Stomach smooth muscle (tissue), 2 donors: Measurements from ENCODE around the gene MTA1.
A peak's percentile ranks its signal among the peaks of the same experiment; 100 is the strongest.

Source experiments
- H3K27ac ChIP-seq: one replicate; pipeline ENCODE4 v1.7.0; 2013; ENCODE audit warnings: mild to moderate bottlenecking, low read length, inconsistent platforms
- H3K27me3 ChIP-seq, 2 donors: one replicate each; pipeline ENCODE4 v1.7.0; 2013; ENCODE audit warnings: low read length in 2 of 2; ENCODE audit not compliant: insufficient read depth in 2 of 2, control insufficient read depth in 1 of 2
- H3K36me3 ChIP-seq, 2 donors: one replicate each; pipeline ENCODE4 v1.7.0; 2013; ENCODE audit warnings: low read length in 2 of 2; ENCODE audit not compliant: control insufficient read depth in 2 of 2, insufficient read depth in 2 of 2
- H3K4me1 ChIP-seq: one replicate; pipeline ENCODE4 v1.7.0; 2013; ENCODE audit warnings: low read length; ENCODE audit not compliant: control insufficient read depth, insufficient read depth
- H3K4me3 ChIP-seq, 2 donors: one replicate each; pipeline ENCODE4 v1.7.0; 2013; ENCODE audit warnings: low read length in 2 of 2
- H3K9ac ChIP-seq, 2 donors: one replicate each; pipeline ENCODE4 v1.7.0; 2013; ENCODE audit warnings: low read length in 2 of 2, mild to moderate bottlenecking in 1 of 2
- H3K9me3 ChIP-seq, 2 donors: one replicate each; pipeline ENCODE4 v1.7.0; 2013; ENCODE audit warnings: low read length in 2 of 2; ENCODE audit not compliant: control insufficient read depth in 2 of 2
- donor health status: healthy.
- donor health status: Pancreatic carcinoma.

Gene MTA1

GRCh38 chr14:105473677-105474482 lies 54.3 kb downstream of the MTA1 start:
- Histone ChIP-seq H3K9ac (no peak overlapping the region), H3K9me3 (no peaks in the 10 kb centered on the region), H3K4me3 (peak overlapping the region; percentile 49 to 81), H3K27me3 (peaks cover 0 to 3% of the 10 kb centered on the region in 2 donors), H3K27ac (peak overlapping the region; percentile 49), H3K4me1 (peaks cover 62% of the 10 kb centered on the region), H3K36me3 (no peaks in the 10 kb centered on the region)

GRCh38 chr14:105474483-105475268 lies 55.0 kb downstream of the MTA1 start, which contains the start of gene CRIP2:
CRIP2 (plus strand) TSS chr14:105474821; CDS start chr14:105474863, 42 bp downstream.
- no peaks in the 10 kb centered on the region for H3K9me3 ChIP-seq
- peaks cover 56% of the 10 kb centered on the region for H3K4me1 ChIP-seq
- peaks cover 0 to under 1% of the 10 kb centered on the region in 2 donors for H3K36me3 ChIP-seq
- peaks cover 0 to 3% of the 10 kb centered on the region in 2 donors for H3K27me3 ChIP-seq
- H3K27ac ChIP-seq, result peak within 1 kb of the TSS; percentile 69
- peak within 1 kb of the TSS; percentile 54 to 81 for H3K4me3 ChIP-seq
- peak within 1 kb of the TSS; percentile 53 to 58 for H3K9ac ChIP-seq

- H3K4me3 ChIP-seq, result peak overlapping the region; percentile 54 to 81
Measured at GRCh38 chr14:105475269-105476096, 55.9 kb downstream of the MTA1 start.

GRCh38 chr14:105476097-105476830 lies 56.6 kb downstream of the MTA1 start:
- Histone ChIP-seq H3K4me3 (peak overlapping the region; percentile 54 to 81), H3K4me1 (peaks cover 64% of the 10 kb centered on the region)

More at GRCh38 chr14:105475269-105476096, 55.9 kb downstream of the MTA1 start:
- H3K9me3 ChIP-seq, result no peaks in the 10 kb centered on the region
- H3K4me1 ChIP-seq, result peaks cover 62% of the 10 kb centered on the region
- H3K9ac ChIP-seq, result peak overlapping the region; percentile 53 to 58
- peaks cover 0 to 3% of the 10 kb centered on the region in 2 donors for H3K36me3 ChIP-seq
- H3K27me3 ChIP-seq, result peaks cover 0 to 3% of the 10 kb centered on the region in 2 donors
- H3K27ac ChIP-seq, result peak overlapping the region; percentile 69

GRCh38 chr14:105476831-105477659 lies 57.4 kb downstream of the MTA1 start:
- Histone ChIP-seq H3K27me3 (peaks cover 0 to 3% of the 10 kb centered on the region in 2 donors), H3K4me1 (peaks cover 65% of the 10 kb centered on the region), H3K9ac (peak overlapping the region; percentile 53 to 58)

More at GRCh38 chr14:105476097-105476830, 56.6 kb downstream of the MTA1 start:
- no peaks in the 10 kb centered on the region for H3K9me3 ChIP-seq
- peak overlapping the region; percentile 53 to 58 for H3K9ac ChIP-seq
- H3K27ac ChIP-seq, result peak overlapping the region; percentile 69
- H3K27me3 ChIP-seq, result peaks cover 0 to 3% of the 10 kb centered on the region in 2 donors
- peaks cover 0 to 3% of the 10 kb centered on the region in 2 donors for H3K36me3 ChIP-seq

GRCh38 chr14:105477660-105478397 lies 58.2 kb downstream of the MTA1 start:
- Histone ChIP-seq H3K9ac (no peak overlapping the region), H3K9me3 (no peaks in the 10 kb centered on the region), H3K4me3 (no peak overlapping the region), H3K27ac (no peak overlapping the region), H3K27me3 (peaks cover 0 to 3% of the 10 kb centered on the region in 2 donors), H3K36me3 (peaks cover 0 to 3% of the 10 kb centered on the region in 2 donors), H3K4me1 (peaks cover 65% of the 10 kb centered on the region)

More at GRCh38 chr14:105476831-105477659, 57.4 kb downstream of the MTA1 start:
- H3K36me3 ChIP-seq, result peaks cover 0 to 3% of the 10 kb centered on the region in 2 donors
- H3K27ac ChIP-seq, result peak overlapping the region; percentile 69
- no peaks in the 10 kb centered on the region for H3K9me3 ChIP-seq
- peak overlapping the region; percentile 54 to 81 for H3K4me3 ChIP-seq

GRCh38 chr14:105478398-105479251 lies 59.0 kb downstream of the MTA1 start:
- Histone ChIP-seq H3K9ac (no peak overlapping the region), H3K4me3 (no peak overlapping the region), H3K36me3 (peaks cover 0 to 3% of the 10 kb centered on the region in 2 donors), H3K4me1 (peaks cover 66% of the 10 kb centered on the region), H3K9me3 (no peaks in the 10 kb centered on the region), H3K27me3 (peaks cover 0 to 3% of the 10 kb centered on the region in 2 donors), H3K27ac (no peak overlapping the region)

GRCh38 chr14:105479431-105480158 lies 60.0 kb downstream of the MTA1 start:
- peaks cover 73% of the 10 kb centered on the region for H3K4me1 ChIP-seq
- no peak overlapping the region for H3K27ac ChIP-seq
- peaks cover 0 to 3% of the 10 kb centered on the region in 2 donors for H3K27me3 ChIP-seq
- no peak overlapping the region for H3K4me3 ChIP-seq
- H3K36me3 ChIP-seq, result peaks cover 0 to 3% of the 10 kb centered on the region in 2 donors
- H3K9me3 ChIP-seq, result no peaks in the 10 kb centered on the region
- no peak overlapping the region for H3K9ac ChIP-seq
